Hematopoietic multipotent progenitor cell (in vitro differentiated cells): Measurements from ENCODE around the gene GRK5. TPM values are rescaled to one million over a fixed set of nuclear protein-coding genes. Genes with fewer than 3 reads are reported as not detected.
"Not testable (repeated sequence)": the region's sequence is repeated elsewhere in the genome, so short reads cannot be mapped to it uniquely, and the experiment has no call there.

ENCODE experiments used
- DNase-seq, 3 donors: peaks; one replicate each; pipeline ENCODE4 v3.0.0-alpha.2; 2011 to 2015; ENCODE audit warnings: low read depth in 2 of 3, low spot score in 2 of 3
- total RNA-seq: library from RNA; depleted of rRNA; stranded (reverse); fragments of >200 nt; gene quantifications from one replicate; pipeline ENCODE4 v1.2.3, GENCODE V29; 2012

GRK5 gene
- total RNA-seq, 1 donor, result 2.2 TPM

DNA sequence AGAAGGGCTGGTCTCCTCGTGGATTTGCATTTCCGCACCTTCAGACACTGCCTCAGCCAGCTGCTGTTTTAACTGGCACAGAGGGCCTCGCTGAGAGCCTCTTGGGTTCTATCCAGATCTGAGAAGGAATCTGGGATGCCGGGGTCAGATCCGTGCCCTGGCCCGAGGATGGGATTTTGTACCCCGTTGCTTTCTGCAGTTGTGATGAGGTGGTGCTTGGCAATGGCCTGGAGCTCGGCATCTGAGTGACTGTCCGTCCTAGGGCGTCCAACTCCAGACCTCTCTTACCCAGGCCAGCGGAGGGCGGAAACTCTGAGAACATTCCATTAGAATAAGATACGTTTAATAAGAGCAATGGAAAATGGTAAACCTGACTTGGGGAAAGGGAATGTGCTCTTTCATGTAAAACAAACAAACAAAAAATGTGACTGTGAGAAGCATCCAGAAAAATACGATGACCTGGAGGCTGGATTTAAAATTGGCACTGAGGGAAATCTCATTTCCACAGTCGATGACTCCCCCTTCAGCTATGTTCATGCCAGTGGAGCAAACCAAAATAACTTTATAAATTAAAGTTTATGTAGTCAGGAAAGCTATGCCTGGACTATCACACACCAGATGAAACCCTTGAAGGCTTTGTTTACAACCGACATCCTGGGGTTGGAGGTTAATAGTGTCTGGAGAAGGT, 39.6 kb downstream of the GRK5 start:
- DNase-seq, result no peak

DNA sequence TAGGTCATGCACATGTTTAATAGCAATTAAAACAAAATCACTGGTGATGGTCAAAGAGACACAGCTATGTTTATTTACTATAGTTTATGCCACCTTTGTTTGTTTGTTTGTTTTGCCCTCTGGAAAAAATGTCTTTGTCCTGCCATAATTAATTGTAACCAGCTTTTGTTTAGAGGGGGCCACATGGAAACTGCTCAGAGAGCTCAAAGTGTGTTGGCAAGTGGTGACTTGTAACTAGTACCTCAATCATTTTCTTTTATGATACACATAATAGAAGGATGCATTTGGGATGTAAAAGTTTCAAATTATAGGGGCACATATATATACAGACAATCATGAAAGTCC, 40.2 kb downstream of the GRK5 start:
- DNase-seq, result no peak

DNA sequence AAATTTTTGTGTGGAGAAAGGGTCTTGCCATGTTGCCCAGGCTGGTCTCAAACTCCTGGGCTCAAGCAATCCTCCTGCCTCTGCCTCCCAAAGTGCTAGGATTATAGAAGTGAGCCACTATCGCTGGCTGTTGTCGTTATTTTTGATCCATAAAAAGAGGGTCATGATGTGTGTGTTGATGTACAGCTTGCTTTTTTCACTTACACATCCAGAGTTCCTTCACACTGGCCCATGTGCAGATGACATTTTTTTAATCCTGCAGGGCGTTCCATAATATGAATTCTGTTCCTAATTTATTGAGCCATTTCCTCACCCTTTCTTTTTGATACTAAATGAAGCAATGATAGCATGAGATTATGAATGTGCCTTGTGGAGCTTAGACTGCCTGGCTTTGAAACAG, 40.8 kb downstream of the GRK5 start:
- DNase-seq, result no peak

DNA sequence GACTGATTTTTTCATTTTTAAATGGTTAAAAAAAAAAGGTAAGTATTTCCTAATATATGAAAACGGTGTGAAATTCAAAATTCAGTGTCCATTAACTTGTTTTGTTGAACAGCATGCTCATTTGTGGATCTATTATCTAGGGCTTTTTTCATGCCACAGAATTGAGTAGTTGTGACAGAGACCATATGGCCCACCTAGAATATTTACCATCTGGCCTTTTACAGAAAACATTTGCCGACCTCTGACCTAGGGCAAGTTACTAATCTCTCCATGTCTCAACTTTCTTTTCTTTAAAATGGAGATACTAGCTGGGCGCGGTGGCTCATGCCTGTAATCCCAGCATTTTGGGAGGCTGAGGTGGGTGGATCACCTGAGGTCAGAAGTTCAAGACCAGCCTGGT, 41.3 kb downstream of the GRK5 start:
- DNase-seq, result no peak

- DNase-seq, result peak in 1 of 3 donors; percentile 36
These were observed 43.4 kb downstream of the GRK5 start for GRCh38 chr10:119250641-119251314.

DNA sequence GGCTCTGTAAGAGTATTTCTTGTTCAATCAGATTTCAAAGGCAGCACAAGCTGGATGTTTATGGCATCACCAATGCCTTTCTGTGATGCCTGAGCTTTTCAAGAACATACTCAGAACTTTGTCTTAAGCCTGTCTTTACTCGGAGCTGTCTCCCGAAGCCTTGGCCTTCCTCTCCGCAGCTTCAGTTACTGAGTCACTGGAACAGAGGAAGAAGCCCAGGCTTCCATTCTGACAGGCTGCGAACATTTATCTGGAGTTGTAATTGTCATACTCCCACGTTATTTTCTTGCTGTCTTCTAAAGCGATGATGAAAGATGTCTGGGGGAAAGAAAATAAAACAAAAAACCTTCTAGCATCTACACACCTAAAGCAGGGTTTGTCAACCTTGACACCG, 43.9 kb downstream of the GRK5 start:
- no peak for DNase-seq

DNA sequence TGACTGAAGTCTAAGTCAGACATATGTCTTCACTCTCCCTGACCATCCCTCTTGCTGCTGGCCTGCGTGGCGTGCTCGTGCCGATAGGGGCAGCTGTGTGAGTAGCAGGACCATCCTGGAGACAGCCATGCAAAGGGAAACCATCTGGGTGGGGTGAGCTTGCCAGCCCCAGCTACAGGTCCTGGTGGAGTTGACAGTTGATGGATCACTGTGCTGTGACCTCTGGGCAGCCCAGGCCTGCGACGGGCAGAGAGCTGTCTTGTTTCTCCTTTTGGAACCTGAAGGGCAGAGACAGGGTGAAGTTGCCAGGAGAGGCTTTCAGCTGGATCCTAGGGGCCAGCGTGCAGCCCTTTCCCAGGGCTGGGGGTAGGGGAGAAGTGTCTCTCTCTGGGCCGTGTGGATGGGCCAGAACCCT, 44.7 kb downstream of the GRK5 start:
- no peak for DNase-seq

GRCh38 chr10:119252470-119253151, 45.2 kb downstream of the GRK5 start:
- DNase-seq, result no peak

DNA sequence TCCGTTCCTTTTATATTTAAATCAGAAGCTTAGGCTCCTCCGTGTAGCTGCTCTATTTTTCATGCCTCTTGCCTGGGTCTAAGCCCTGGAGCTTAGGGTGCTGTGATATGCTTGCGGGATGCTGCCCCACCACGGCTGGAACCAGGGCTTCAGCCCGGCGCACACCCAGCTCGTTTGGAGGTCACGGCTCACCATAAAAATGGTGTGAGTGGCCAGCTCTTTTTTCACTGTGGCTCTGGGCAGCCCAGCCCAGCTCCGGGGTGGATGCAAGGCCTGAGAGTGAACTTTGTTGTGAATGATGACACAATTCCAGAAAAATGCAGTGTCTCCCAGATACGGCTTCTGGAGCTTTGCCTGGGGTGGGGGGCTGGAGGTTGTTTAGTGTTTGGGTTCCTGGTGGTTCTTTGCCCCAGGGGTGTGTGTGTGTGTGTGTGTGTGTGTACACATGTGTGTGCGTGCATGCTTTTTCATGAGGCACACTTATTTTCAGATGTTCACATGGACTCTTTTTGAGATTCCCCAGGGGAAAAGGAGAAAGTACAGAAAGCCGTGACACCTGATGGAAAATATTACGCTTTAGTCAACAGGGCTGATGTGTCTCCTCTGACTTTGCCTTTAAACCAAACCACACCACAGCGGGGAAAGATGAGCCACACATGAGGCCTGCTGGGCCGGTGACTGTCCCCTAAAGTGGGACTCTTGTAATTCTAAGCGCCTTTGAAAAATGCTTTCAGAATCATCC, 46.2 kb downstream of the GRK5 start:
- no peak for DNase-seq

DNA sequence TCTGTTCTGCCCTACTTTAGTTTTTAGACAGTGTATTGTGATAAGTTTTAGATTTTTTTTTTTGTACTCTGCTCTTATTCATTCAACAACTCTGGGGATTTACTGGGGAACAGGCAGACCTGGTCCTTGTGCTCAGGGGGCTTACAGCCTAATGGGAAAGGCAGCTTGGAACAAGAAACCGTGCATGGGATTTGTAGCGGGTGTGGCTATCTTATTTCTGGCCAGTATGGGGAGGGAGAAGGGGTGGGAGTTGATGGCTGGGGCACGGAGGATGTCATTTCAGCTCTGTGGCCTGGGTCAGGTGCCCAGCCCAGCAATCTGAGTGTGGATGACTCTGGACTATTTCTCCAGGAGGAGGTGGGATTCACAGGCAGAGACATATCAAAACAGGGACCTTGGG, 47.0 kb downstream of the GRK5 start:
- no peak for DNase-seq

- DNase-seq, result no peak
These were observed 48.7 kb downstream of the GRK5 start for GRCh38 chr10:119256030-119256429.

- no peak for DNase-seq
These were observed 49.5 kb downstream of the GRK5 start for GRCh38 chr10:119256897-119257296.

GRCh38 chr10:119257899-119258419, 50.6 kb downstream of the GRK5 start:
- DNase-seq, result no peak

DNA sequence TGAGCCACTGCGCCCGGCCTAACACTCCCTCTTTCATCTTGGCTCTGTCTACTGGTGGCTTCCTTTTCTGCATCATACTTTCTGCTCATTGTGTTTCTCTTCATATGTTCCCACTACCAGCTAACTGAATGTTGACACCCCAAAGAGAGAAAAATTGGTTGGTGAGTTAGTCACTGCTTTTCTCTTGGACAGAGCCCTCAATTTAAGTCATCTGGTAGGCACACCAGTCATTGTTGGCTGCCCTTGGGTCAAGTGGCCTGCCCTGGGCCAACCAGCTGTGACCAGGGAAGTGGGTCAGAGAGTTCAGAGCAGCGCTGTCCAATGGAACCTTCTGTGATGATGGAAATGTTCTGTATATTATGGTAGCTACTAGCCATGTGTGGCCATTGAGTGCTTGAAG, 52.0 kb downstream of the GRK5 start:
- no peak for DNase-seq

- not testable (repeated sequence) for DNase-seq
These were observed 53.6 kb downstream of the GRK5 start for GRCh38 chr10:119261016-119261415.

DNA sequence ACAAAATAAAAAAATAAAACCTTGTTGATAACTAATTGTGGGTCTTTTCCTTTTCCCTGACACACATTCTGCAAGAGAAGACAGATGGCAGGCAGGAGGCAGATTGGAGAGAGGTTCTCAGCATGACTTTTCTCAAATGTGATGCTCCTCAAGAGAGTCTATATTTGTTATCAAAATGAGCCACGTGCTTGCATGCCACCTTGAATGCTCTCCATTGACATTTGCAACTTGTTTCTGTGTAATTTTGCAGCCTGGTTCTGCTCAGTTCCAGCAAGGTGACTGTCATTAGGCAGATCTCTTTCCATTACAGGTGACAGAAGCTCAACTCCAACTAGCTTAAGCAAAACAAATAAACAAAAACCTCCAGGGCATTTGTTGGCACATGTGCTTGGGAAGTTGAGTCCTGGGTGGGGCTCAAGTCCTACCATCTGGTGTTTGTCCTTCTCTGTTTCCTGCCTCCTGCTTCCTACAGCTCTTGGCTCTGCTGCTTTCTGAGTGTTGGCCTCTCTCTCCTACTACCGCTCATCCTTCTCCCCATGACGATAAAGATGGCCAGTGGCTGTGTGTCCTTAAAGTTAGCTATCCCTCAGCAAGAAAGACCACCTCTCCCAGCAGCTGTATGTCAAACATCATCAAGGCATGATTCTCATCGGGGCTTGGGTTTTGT, 56.7 kb downstream of the GRK5 start:
- no peak for DNase-seq

DNA sequence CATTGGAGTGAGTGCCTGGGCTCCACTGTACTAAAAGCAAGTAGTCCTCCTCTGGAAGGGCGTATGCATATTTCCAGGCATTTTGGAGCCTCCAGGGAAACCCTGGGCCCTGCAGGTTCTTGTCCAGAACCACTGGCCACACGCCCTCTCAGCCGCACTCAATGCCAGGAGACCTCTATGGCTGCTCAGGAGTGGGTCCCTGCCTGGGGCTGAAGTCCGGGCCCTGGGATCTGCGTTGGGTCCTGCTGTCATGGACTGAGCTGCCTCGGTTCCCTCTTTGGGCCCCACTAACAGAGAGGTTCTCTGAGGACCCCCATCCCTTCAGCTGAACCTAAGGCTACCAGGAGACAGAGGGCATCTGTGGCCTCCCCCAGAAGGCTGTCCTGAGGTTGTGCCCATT, 58.3 kb downstream of the GRK5 start:
- DNase-seq, result no peak

DNA sequence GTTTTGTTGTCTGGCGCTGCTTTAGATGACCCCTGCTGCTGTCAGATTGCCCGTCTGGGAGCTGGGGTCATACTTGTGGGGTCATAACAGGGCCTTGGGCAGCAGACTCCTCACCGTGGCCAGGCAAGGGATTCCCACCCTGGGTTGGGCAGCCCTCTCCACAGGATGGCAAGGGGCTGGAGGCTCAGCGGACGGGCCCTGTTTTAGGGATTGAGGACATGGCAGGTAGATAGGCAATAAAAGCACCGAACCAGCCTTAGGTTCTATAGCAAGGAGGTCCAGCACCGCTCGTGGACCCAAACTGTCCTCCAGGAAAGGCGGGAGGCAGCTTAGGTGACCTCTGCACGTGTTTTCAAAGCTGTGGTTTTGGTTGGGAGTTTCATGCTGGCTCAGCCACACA, 60.0 kb downstream of the GRK5 start:
- DNase-seq, result no peak

DNA sequence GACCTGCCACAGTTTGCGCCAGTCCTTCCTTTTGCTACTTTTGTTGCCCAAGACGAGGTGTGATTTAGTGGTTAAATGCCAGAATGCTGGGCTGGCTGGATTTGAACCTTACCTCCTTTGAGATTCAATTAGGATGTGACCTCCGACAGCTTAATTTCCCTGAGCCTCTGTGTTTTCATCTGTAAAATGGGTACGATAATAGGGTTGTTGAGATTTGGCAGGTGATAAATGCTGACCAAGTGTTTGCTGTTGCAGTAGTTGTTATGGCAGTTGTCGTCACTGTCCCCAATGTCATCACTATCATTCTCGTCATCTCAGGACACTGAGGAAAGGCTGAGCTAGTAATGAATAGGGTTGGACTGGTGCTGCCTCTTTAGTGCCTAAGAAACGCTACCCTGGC, 61.1 kb downstream of the GRK5 start:
- no peak for DNase-seq

- peak; percentile 64 to 95 (median 91) for DNase-seq
These were observed 61.6 kb downstream of the GRK5 start for GRCh38 chr10:119268871-119269506.
